AG10803 (cell line): ENCODE results near the gene NTN1.
A peak's percentile ranks its signal among the peaks of the same experiment; 100 is the strongest.

Source experiments
- DNase-seq: peaks from one replicate; pipeline ENCODE4 v3.0.0; 2010; ENCODE audit warnings: low read depth
- H3K4me3 ChIP-seq: 2 replicates; pipeline ENCODE4 v1.5.1; 2011; ENCODE audit warnings: mild to moderate bottlenecking, low read length, control low read depth
- CTCF ChIP-seq: conservative IDR thresholded peaks from 2 replicates; pipeline ENCODE4 v1.5.1; 2011; ENCODE audit warnings: mild to moderate bottlenecking, low read length, control low read depth, inconsistent platforms

NTN1 gene

GRCh38 chr17:9261081-9262012, 240.0 kb downstream of the NTN1 start:
- H3K4me3 ChIP-seq: no peak overlapping the region
- TF ChIP-seq CTCF: no peak
- DNase-seq: no peak

- DNase-seq: peak; percentile 43
- H3K4me3 ChIP-seq: no peak overlapping the region
- no peak for TF ChIP-seq CTCF
These were observed 244.8 kb downstream of the NTN1 start for GRCh38 chr17:9266031-9266680.

DNA sequence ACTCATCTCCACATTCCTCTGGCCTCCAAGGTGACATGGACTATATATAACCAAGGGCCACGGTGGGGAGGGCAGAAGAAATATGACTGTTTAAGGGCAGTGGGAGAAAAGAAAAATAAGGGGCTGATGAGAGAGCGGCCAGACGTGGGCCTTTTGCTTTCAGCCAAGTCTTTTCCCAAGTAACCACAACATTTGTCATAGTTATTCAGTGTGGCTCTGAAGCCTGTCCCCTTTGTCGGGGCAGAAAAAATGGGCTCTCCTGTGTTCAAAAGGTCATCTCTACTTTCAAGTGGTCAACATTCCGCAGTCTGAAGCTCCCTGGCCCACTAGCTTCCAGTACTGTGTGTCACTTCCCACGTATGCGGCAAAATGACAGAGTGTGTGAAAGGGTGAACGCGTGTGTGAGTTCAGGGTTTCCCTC, 245.4 kb downstream of the NTN1 start:
- no peak overlapping the region for H3K4me3 ChIP-seq
- DNase-seq: no peak
- TF ChIP-seq CTCF: no peak

GRCh38 chr17:9268546-9268945, 247.2 kb downstream of the NTN1 start:
- DNase-seq: no peak
- no peak overlapping the region for H3K4me3 ChIP-seq
- no peak for TF ChIP-seq CTCF

GRCh38 chr17:9269350-9270035, 248.2 kb downstream of the NTN1 start:
- no peak for DNase-seq
- H3K4me3 ChIP-seq: no peak overlapping the region
- TF ChIP-seq CTCF: no peak

- no peak overlapping the region for H3K4me3 ChIP-seq
- TF ChIP-seq CTCF: no peak
- DNase-seq: no peak
These were observed 249.6 kb downstream of the NTN1 start for GRCh38 chr17:9270921-9271320.
